Measurements from ENCODE around the gene THBS3. TPM values are rescaled to one million over a fixed set of nuclear protein-coding genes. Genes with fewer than 3 reads are reported as not detected.

Gene THBS3
- total and polyA plus RNA-seq, 4 donors: 11.4 to 33.1 (median 24.4) TPM

GRCh38 chr1:155181371-155182051 lies 26.2 kb downstream of the THBS3 start:
- WGBS, 2 donors: 94 to 97% methylated on average over 18 of the region's 18 CpGs
- DNase-seq: no peak
- no peaks in the 10 kb centered on the region for H3K36me3 ChIP-seq (ENCODE audit: control insufficient read depth in 4 of 4, insufficient read depth in 4 of 4, low read length in 4 of 4)
- no peak for ATAC-seq (ENCODE audit: insufficient read depth, low FRiP score)
- H3K27me3 ChIP-seq (ENCODE audit: control insufficient read depth in 3 of 3, insufficient read depth in 3 of 3, low read length in 2 of 3): no peaks in the 10 kb centered on the region
- H3K4me1 ChIP-seq (ENCODE audit: control insufficient read depth in 5 of 5, insufficient read depth in 5 of 5, low read length in 5 of 5): peaks cover 0 to 19% (median 5%) of the 10 kb centered on the region in 5 donors
- peaks cover 0 to 2% (median 0%) of the 10 kb centered on the region in 4 donors for H3K9me3 ChIP-seq (ENCODE audit: control insufficient read depth in 4 of 4, insufficient read depth in 3 of 4, low read length in 3 of 4)
- TF ChIP-seq, protein P1, sequence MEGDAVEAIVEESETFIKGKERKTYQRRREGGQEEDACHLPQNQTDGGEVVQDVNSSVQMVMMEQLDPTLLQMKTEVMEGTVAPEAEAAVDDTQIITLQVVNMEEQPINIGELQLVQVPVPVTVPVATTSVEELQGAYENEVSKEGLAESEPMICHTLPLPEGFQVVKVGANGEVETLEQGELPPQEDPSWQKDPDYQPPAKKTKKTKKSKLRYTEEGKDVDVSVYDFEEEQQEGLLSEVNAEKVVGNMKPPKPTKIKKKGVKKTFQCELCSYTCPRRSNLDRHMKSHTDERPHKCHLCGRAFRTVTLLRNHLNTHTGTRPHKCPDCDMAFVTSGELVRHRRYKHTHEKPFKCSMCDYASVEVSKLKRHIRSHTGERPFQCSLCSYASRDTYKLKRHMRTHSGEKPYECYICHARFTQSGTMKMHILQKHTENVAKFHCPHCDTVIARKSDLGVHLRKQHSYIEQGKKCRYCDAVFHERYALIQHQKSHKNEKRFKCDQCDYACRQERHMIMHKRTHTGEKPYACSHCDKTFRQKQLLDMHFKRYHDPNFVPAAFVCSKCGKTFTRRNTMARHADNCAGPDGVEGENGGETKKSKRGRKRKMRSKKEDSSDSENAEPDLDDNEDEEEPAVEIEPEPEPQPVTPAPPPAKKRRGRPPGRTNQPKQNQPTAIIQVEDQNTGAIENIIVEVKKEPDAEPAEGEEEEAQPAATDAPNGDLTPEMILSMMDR (IDR thresholded peaks at IDR 0.05; ENCODE audit: control extremely low read depth, extremely low read depth): no peak
- H3K4me3 ChIP-seq: no peak overlapping the region
- peak overlapping the region in 1 of 2 donors; percentile 42 for H3K27ac ChIP-seq (ENCODE audit: low read depth in 1 of 2, low read length in 1 of 2)
- no peak overlapping the region for H3K9ac ChIP-seq (ENCODE audit: insufficient read depth in 1 of 2, low read length in 2 of 2)

DNA sequence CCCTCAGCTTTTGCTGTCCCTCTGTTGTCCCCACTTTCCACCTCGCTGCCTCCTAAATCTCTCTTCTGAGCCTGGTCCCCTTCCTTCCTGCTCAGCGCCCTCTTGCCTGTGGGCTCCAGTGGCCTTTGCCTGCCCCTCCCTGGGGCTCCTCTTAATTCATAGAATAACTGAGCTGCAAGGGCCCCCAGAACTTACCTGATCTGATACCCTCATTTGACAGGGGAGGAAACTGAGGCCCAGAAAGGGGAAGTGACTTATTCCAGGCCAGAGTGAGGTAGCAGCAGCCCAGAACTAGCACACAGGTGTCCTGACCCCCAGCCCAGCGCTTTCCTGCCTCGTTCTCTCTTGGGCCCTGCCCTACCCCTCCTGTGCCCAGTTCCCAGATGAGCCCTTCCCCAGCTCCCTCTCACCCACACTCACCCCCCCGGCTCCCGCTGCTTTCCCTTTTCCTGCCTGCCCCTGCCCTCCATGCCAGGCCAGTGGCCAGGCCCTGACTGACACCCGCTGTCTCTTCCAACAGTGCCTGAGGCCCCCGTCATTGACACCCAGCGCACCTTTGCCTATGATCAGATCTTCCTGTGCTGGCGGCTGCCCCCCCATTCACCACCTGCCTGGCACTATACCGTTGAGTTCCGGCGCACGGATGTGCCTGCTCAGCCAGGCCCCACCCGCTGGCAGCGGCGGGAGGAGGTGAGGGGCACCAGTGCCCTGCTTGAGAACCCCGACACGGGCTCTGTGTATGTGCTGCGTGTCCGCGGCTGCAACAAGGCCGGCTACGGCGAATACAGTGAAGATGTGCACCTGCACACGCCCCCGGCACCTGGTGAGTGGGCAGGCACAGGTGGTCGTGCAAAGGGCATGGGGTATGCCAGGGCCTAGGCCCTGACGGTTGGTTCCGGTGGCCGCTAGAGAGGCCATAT lies 28.3 kb downstream of the THBS3 start:
- TF ChIP-seq, protein P1 (IDR thresholded peaks at IDR 0.05; ENCODE audit: control extremely low read depth, extremely low read depth): no peak
- 93 to 94% methylated on average over 31 of the region's 31 CpGs for WGBS, 2 donors
- Histone ChIP-seq H3K4me3 (no peak overlapping the region), H3K9ac (ENCODE audit: insufficient read depth in 1 of 2, low read length in 2 of 2) (no peak overlapping the region), H3K4me1 (ENCODE audit: control insufficient read depth in 5 of 5, insufficient read depth in 5 of 5, low read length in 5 of 5) (peaks cover 0 to 22% (median 0%) of the 10 kb centered on the region in 5 donors), H3K9me3 (ENCODE audit: control insufficient read depth in 4 of 4, insufficient read depth in 3 of 4, low read length in 3 of 4) (peaks cover 0 to 2% (median 0%) of the 10 kb centered on the region in 4 donors), H3K27me3 (ENCODE audit: control insufficient read depth in 3 of 3, insufficient read depth in 3 of 3, low read length in 2 of 3) (no peaks in the 10 kb centered on the region), H3K27ac (ENCODE audit: low read depth in 1 of 2, low read length in 1 of 2) (no peak overlapping the region), H3K36me3 (ENCODE audit: control insufficient read depth in 4 of 4, insufficient read depth in 4 of 4, low read length in 4 of 4) (no peaks in the 10 kb centered on the region)
- no peak for ATAC-seq (ENCODE audit: insufficient read depth, low FRiP score)
- DNase-seq: no peak

DNA sequence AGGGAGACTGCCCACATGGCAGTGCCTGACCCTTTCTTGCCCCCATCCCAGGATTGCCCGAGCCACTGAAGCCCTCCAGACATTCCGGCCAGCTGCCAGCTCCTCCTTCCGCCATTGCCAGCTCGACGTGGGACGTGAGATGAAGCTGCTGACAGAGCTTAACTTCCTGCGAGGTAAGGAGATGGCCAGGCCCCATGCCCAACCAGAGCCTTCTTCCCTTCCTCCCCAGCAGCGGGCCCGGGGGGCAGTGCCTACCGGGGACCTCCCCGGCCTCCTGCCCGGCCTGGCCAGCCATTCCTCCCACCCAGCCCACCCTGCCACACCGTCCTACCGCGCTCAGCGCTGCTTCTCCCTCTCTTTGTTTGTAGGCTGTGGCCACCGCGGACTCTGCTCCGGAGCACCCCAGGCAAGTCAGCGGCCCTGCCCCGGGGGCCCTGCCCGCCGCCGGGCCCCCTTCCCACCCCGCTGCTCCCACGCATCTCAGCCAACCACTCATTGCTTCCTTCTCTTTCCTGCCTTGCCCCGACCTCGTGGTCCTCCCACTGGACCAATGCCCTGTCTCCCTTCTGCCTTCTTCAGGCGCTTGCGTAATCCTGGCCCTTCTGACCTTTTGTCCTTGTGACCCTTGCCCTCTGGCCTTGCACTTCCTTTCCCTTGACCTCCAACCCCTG lies 29.1 kb downstream of the THBS3 start:
- Histone ChIP-seq H3K27me3 (ENCODE audit: control insufficient read depth in 3 of 3, insufficient read depth in 3 of 3, low read length in 2 of 3) (no peaks in the 10 kb centered on the region), H3K27ac (ENCODE audit: low read depth in 1 of 2, low read length in 1 of 2) (no peak overlapping the region), H3K36me3 (ENCODE audit: control insufficient read depth in 4 of 4, insufficient read depth in 4 of 4, low read length in 4 of 4) (no peaks in the 10 kb centered on the region), H3K9ac (ENCODE audit: insufficient read depth in 1 of 2, low read length in 2 of 2) (no peak overlapping the region), H3K4me1 (ENCODE audit: control insufficient read depth in 5 of 5, insufficient read depth in 5 of 5, low read length in 5 of 5) (peaks cover 0 to 22% (median 3%) of the 10 kb centered on the region in 5 donors), H3K9me3 (ENCODE audit: control insufficient read depth in 4 of 4, insufficient read depth in 3 of 4, low read length in 3 of 4) (peaks cover 0 to 2% (median 0%) of the 10 kb centered on the region in 4 donors), H3K4me3 (no peak overlapping the region)
- TF ChIP-seq, protein P1 (IDR thresholded peaks at IDR 0.05; ENCODE audit: control extremely low read depth, extremely low read depth): no peak
- ATAC-seq (ENCODE audit: insufficient read depth, low FRiP score) (no peak), DNase-seq (no peak)
- 77 to 79% methylated on average over 27 to 30 of the region's 30 CpGs for WGBS, 2 donors
